GM12891 (cell line): ENCODE results near the gene VPS11.

Source experiments
- PAX5 ChIP-seq: IDR thresholded peaks from 2 replicates; pipeline ENCODE4 v1.6.1; 2011; ENCODE audit warnings: low read length, moderate library complexity, mild to moderate bottlenecking; ENCODE audit not compliant: insufficient read depth, severe bottlenecking
- POLR2A ChIP-seq: IDR thresholded peaks from 2 replicates; pipeline ENCODE4 v1.6.1; 2011; ENCODE audit warnings: low read depth, low read length, control low read depth
- POLR2AphosphoS5 ChIP-seq: IDR thresholded peaks from 2 replicates; pipeline ENCODE4 v1.6.1; 2011; ENCODE audit warnings: low read depth, low read length, control low read depth
- SPI1 ChIP-seq: IDR thresholded peaks from 2 replicates; pipeline ENCODE4 v1.6.1; 2011; ENCODE audit warnings: low read depth, low read length, control low read depth
- TAF1 ChIP-seq: IDR thresholded peaks from 2 replicates; pipeline ENCODE4 v1.6.1; 2011; ENCODE audit warnings: low read depth, low read length, control low read depth

- TF ChIP-seq POLR2A (no peak), POLR2AphosphoS5 (no peak), TAF1 (no peak), PAX5 (no peak), SPI1 (no peak)
Observed at GRCh38 chr11:119121811-119122124, 54.1 kb downstream of the VPS11 start.
